ENCODE results near the gene KSR1. TPM values are rescaled to one million over a fixed set of nuclear protein-coding genes. Genes with fewer than 3 reads are reported as not detected.

KSR1 gene
- total and polyA plus RNA-seq, 4 donors = 23.0 to 71.1 (median 47.0) TPM

DNA sequence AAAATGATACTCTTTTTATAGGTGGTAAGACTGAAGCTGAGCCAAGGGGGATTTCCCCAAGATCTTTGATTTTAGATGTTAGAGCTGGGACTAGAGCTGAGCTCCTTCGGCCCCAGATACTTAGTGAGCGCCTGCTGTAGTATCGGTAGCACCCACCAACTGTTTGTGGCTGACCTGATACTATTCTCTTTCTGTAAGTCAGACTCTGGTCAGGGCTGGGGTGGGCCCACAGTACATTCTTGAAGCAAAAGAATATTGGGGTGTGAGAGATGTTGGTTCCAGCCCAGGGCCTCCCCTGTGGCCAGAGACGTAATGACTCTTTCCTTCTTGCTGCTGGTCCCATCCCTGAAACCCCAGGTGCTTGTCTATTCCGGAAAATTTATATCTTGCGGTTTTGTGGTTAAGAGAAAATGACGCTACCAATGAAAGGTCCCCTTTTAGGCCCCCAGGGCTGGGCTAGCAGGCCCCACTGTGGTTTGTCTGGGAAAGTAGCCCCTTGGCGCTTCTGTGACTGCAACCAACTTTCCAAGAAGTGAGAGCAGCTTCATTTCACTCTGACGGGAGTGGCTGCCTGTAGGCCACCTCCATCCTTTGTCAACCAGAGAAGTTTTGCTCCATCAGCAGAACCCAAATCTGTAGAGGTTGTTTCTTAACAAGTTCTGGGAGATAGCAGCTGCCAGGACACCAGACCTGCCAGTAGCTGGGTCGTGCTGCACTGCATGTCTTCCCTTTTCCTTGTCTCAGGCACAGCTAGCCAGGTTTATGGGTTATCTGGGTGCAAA, 88.3 kb downstream of the KSR1 start:
- Histone ChIP-seq H3K27ac (ENCODE audit: low read depth, low read length) (no peak overlapping the region), H3K27me3 (ENCODE audit: control insufficient read depth, insufficient read depth, low read length) (no peaks in the 10 kb centered on the region), H3K9me3 (ENCODE audit: control insufficient read depth, insufficient read depth, low read length) (no peaks in the 10 kb centered on the region), H3K36me3 (ENCODE audit: control insufficient read depth, insufficient read depth, low read length) (no peaks in the 10 kb centered on the region), H3K4me3 (ENCODE audit: low read depth, low read length) (no peak overlapping the region), H3K4me1 (ENCODE audit: control insufficient read depth, insufficient read depth, low read length) (peaks cover 33% of the 10 kb centered on the region)
- DNase-seq (ENCODE audit: low read depth in 4 of 6, low spot score in 6 of 6) = no peak
- 75% methylated on average over 4 of the region's 10 CpGs for WGBS (ENCODE audit: insufficient coverage)

DNA sequence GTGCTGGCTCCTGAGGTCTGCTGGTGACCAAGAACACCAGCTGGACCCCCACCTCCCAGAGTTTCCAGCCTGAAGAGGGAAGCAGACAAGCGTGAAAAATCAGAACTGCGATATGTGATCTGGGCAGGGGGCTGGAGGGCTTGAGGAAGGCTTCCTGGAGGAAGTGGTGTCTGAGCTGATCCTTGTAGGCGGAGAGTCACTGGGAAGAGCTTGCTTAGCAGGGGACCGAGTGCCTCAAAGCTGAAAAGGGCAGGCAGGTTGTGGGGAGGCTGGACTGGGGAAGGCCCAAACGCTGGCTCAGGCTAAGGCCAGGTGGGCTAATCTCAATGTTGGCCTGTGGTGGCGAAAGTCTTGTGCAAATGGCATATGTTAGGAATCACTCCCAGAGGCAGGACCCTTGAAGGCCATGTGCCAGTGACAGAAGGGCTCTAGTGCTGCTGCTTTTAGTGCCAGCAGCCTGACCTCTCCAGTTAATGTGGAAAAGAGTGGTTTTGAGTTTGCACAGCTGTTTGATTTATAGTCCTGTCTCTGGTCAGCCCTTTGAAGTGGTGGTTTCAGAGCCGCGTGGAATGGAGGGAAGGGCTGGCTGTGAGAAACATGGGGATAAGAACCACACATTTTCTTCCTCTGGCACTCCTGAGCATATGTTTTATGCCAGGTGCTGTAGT, 89.4 kb downstream of the KSR1 start:
- Histone ChIP-seq H3K9me3 (ENCODE audit: control insufficient read depth, insufficient read depth, low read length) (no peaks in the 10 kb centered on the region), H3K4me1 (ENCODE audit: control insufficient read depth, insufficient read depth, low read length) (peaks cover 35% of the 10 kb centered on the region), H3K4me3 (ENCODE audit: low read depth, low read length) (no peak overlapping the region), H3K27ac (ENCODE audit: low read depth, low read length) (no peak overlapping the region), H3K36me3 (ENCODE audit: control insufficient read depth, insufficient read depth, low read length) (peaks cover 5% of the 10 kb centered on the region), H3K27me3 (ENCODE audit: control insufficient read depth, insufficient read depth, low read length) (no peaks in the 10 kb centered on the region)
- WGBS (ENCODE audit: insufficient coverage) = 68% methylated on average over 6 of the region's 8 CpGs
- DNase-seq (ENCODE audit: low read depth in 4 of 6, low spot score in 6 of 6) = no peak

DNA sequence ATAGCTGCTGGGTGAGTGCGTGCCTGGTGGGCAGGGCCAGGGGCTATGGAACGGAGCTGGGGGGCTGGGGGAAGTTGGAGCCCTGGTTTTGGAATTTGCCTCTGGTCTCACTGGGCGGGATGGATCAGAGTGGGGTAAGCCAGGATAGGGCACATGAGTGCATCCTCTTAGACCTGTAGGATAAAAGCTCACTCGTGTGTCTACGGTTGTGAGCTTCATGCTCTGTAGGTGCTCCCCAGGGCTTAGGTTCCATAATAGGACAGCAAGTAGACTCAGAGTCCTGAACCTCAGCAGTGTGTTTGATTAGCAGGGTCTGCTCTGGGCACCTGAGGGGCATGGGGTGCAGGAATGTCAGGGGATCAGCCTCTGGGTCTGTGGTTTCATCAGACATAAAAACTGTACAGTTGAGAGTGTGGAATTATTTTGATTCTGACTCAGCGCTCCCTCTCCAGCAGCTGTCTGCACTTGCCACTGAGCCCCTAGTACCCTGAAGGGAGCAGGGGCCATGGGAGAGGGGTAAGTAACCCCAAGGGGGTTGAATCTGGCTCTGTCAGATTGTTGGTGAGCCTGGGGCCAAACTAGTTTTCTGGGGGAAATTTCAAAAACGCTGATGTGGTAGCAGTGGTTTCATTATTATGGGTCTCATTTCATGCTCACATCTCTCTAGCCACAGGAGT, 90.5 kb downstream of the KSR1 start:
- no peaks in the 10 kb centered on the region for H3K9me3 ChIP-seq (ENCODE audit: control insufficient read depth, insufficient read depth, low read length)
- H3K27me3 ChIP-seq (ENCODE audit: control insufficient read depth, insufficient read depth, low read length) = no peaks in the 10 kb centered on the region
- no peak overlapping the region for H3K4me3 ChIP-seq (ENCODE audit: low read depth, low read length)
- DNase-seq (ENCODE audit: low read depth in 4 of 6, low spot score in 6 of 6) = no peak
- H3K4me1 ChIP-seq (ENCODE audit: control insufficient read depth, insufficient read depth, low read length) = peaks cover 31% of the 10 kb centered on the region
- peaks cover 9% of the 10 kb centered on the region for H3K36me3 ChIP-seq (ENCODE audit: control insufficient read depth, insufficient read depth, low read length)
- no peak overlapping the region for H3K27ac ChIP-seq (ENCODE audit: low read depth, low read length)
- WGBS (ENCODE audit: insufficient coverage) = 86% methylated on average over 6 of the region's 7 CpGs

DNA sequence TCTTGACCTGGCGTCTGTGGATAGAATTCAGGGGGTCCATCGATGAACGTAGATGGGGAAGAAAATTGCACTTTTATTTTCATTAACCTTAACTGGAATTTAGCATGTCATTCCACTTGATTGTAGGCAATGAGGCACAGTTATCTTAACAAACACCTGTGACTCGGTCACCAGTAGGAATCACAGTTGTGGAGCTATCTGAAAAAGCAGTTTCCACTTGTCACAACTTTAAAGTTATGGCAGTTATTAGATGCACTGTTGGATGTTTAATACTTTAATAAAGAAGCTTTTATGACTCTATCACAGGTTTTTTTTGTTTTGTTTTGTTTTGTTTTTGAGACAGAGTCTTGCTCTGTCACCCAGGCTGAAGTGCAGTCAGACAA, 91.0 kb downstream of the KSR1 start:
- Histone ChIP-seq H3K9me3 (ENCODE audit: control insufficient read depth, insufficient read depth, low read length) (no peaks in the 10 kb centered on the region), H3K36me3 (ENCODE audit: control insufficient read depth, insufficient read depth, low read length) (peaks cover 15% of the 10 kb centered on the region), H3K4me3 (ENCODE audit: low read depth, low read length) (no peak overlapping the region), H3K27me3 (ENCODE audit: control insufficient read depth, insufficient read depth, low read length) (no peaks in the 10 kb centered on the region), H3K4me1 (ENCODE audit: control insufficient read depth, insufficient read depth, low read length) (peaks cover 31% of the 10 kb centered on the region), H3K27ac (ENCODE audit: low read depth, low read length) (no peak overlapping the region)
- DNase-seq (ENCODE audit: low read depth in 4 of 6, low spot score in 6 of 6) = no peak
- WGBS (ENCODE audit: insufficient coverage) = 100% methylated on average over 1 of the region's 4 CpGs

DNA sequence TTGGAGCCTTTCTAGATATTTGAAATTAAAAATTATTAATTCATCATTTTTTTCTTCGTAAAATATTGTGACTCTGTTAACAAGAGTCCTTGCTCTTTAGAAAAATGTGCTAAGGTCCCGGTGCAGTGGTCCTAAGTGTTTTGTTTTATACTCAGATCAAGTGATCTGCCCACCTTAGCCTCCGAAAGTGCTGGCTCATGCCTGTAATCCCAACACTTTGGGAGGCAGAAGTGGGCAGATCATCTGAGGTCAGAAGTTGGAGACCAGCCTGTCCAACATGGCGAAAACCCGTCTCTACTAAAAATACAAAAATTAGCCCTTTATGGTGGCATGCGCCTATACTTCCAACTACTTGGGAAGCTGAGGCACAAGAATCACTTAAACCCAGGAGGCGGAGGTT, 92.1 kb downstream of the KSR1 start:
- peaks cover 20% of the 10 kb centered on the region for H3K36me3 ChIP-seq (ENCODE audit: control insufficient read depth, insufficient read depth, low read length)
- no peak overlapping the region for H3K4me3 ChIP-seq (ENCODE audit: low read depth, low read length)
- no peaks in the 10 kb centered on the region for H3K27me3 ChIP-seq (ENCODE audit: control insufficient read depth, insufficient read depth, low read length)
- WGBS (ENCODE audit: insufficient coverage) = 100% methylated on average over 3 of the region's 7 CpGs
- no peak for DNase-seq (ENCODE audit: low read depth in 4 of 6, low spot score in 6 of 6)
- peaks cover 31% of the 10 kb centered on the region for H3K4me1 ChIP-seq (ENCODE audit: control insufficient read depth, insufficient read depth, low read length)
- no peak overlapping the region for H3K27ac ChIP-seq (ENCODE audit: low read depth, low read length)
- H3K9me3 ChIP-seq (ENCODE audit: control insufficient read depth, insufficient read depth, low read length) = no peaks in the 10 kb centered on the region

DNA sequence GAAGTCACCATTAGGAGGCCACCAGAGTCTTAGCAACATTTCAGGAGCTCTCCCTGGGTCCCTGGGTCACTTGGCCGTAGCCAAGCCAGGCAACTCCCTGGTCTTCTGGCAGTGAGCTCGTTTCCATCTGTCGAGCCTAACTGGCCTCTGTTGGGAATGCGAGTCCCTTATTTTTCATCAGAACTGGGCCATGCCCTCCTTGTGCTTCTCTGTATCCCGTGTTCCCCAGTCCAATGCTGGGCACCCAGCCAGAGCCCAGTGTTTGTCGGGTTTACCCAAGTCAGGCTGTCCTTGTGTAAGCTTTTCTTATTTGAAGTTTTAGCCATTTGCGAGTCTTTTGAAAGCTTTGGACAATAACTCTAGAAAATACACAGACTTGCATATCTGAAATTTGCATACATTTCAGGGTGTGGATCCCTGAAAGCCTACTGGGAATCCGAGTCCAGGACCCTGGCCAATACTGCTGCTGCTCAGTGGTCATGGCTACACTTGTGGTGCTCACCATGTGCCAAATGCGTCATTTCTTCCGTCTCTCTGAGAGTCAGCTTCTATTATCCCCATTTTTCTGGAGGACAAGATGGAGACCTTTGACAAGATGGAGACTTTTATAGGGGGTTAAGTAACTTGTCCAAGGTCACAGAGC, 93.1 kb downstream of the KSR1 start:
- Histone ChIP-seq H3K27ac (ENCODE audit: low read depth, low read length) (no peak overlapping the region), H3K9me3 (ENCODE audit: control insufficient read depth, insufficient read depth, low read length) (no peaks in the 10 kb centered on the region), H3K4me3 (ENCODE audit: low read depth, low read length) (no peak overlapping the region), H3K36me3 (ENCODE audit: control insufficient read depth, insufficient read depth, low read length) (peaks cover 22% of the 10 kb centered on the region), H3K27me3 (ENCODE audit: control insufficient read depth, insufficient read depth, low read length) (no peaks in the 10 kb centered on the region), H3K4me1 (ENCODE audit: control insufficient read depth, insufficient read depth, low read length) (peaks cover 34% of the 10 kb centered on the region)
- 64% methylated on average over 9 of the region's 10 CpGs for WGBS (ENCODE audit: insufficient coverage)
- peak in 2 of 6 donors; percentile 30 to 38 for DNase-seq (ENCODE audit: low read depth in 4 of 6, low spot score in 6 of 6)

DNA sequence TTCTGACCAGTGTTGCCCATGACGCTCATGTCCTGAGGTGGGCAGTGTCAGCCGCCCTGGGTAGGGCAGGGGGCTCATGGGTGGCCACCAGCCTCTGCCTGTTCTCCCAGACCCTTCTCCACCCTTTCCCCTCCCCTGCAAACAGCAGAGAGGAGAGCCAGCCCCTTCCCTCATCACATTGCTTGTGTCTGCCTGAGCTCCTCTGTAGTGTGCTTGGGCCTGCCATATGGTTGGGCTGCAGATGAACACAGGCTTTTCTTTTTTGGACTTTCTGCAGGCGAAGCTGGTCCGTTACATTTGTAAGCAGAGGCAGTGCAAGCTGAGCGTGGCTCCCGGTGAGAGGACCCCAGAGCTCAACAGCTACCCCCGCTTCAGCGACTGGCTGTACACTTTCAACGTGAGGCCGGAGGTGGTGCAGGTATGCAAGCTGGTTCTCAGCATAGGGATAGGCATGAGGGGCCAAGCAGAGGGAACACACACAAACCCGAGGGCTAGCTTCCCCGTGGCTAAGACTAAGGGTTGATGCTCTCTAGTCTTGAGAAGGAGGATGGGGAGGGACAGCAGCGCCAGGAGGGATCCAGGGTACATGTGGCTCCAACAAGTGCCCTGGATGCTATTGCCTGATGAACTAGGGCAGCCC, 94.2 kb downstream of the KSR1 start:
- Histone ChIP-seq H3K27me3 (ENCODE audit: control insufficient read depth, insufficient read depth, low read length) (no peaks in the 10 kb centered on the region), H3K4me3 (ENCODE audit: low read depth, low read length) (no peak overlapping the region), H3K27ac (ENCODE audit: low read depth, low read length) (no peak overlapping the region), H3K36me3 (ENCODE audit: control insufficient read depth, insufficient read depth, low read length) (peaks cover 22% of the 10 kb centered on the region), H3K4me1 (ENCODE audit: control insufficient read depth, insufficient read depth, low read length) (peaks cover 32% of the 10 kb centered on the region), H3K9me3 (ENCODE audit: control insufficient read depth, insufficient read depth, low read length) (no peaks in the 10 kb centered on the region)
- WGBS (ENCODE audit: insufficient coverage) = 74% methylated on average over 11 of the region's 13 CpGs
- peak in 1 of 6 donors; percentile 54 for DNase-seq (ENCODE audit: low read depth in 4 of 6, low spot score in 6 of 6)

DNA sequence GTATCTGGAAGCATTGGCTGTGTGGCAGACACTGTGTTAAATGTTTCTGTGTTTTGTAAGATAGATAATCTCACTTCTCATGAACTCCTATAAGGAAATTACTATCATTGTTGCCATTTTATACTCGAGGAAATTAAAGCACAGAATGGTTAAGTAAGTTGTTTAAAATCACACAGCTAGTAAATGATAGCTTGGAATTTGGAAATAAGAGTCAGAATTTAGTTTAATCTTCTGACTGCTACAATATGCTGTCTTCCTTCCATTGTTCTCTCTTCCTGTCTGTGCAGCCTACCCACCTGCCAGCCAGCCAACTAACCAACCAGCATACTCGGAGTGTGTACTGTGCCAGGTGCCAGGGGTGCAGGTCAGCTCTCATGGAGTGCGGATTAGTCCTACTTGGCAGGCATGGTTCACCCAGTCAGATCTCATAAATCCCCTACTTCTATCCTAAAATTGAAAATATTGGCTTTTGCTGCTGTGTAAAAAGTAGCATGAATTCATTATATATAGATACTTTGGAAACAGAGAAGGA, 94.8 kb downstream of the KSR1 start:
- no peak for DNase-seq (ENCODE audit: low read depth in 4 of 6, low spot score in 6 of 6)
- Histone ChIP-seq H3K27ac (ENCODE audit: low read depth, low read length) (no peak overlapping the region), H3K36me3 (ENCODE audit: control insufficient read depth, insufficient read depth, low read length) (peaks cover 22% of the 10 kb centered on the region), H3K9me3 (ENCODE audit: control insufficient read depth, insufficient read depth, low read length) (no peaks in the 10 kb centered on the region), H3K27me3 (ENCODE audit: control insufficient read depth, insufficient read depth, low read length) (no peaks in the 10 kb centered on the region), H3K4me3 (ENCODE audit: low read depth, low read length) (no peak overlapping the region), H3K4me1 (ENCODE audit: control insufficient read depth, insufficient read depth, low read length) (peaks cover 28% of the 10 kb centered on the region)
- WGBS (ENCODE audit: insufficient coverage) = 67% methylated on average over 1 of the region's 3 CpGs

DNA sequence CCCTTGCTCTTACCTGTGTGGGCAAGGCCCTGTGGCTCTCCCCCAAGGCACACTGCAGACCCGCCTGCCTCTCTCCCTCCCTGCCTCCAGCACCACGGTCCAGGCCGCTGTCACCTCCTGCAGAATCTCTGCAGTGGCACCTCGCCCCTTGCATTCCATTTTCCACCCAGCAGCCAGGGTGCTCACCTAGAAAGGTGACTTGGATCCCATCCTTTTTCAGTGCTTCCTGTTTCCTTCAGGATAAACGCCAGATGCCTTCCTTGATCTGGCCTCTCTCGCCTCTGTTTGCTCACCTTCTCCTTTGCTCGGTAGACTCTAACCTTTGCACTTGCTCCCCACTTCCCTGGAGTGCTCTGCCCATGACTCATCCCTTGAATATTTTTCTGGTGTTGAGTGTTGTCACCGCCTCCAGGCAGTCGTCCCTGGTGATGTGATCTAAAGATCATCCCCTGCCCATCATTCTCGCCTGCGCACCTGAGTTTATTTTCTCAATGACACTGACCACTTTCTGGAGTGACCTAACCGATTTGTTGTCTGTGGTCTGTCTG, 95.5 kb downstream of the KSR1 start:
- WGBS (ENCODE audit: insufficient coverage) = 93% methylated on average over 10 of the region's 12 CpGs
- H3K4me1 ChIP-seq (ENCODE audit: control insufficient read depth, insufficient read depth, low read length) = peaks cover 25% of the 10 kb centered on the region
- DNase-seq (ENCODE audit: low read depth in 4 of 6, low spot score in 6 of 6) = no peak
- H3K36me3 ChIP-seq (ENCODE audit: control insufficient read depth, insufficient read depth, low read length) = peaks cover 22% of the 10 kb centered on the region
- no peak overlapping the region for H3K4me3 ChIP-seq (ENCODE audit: low read depth, low read length)
- no peak overlapping the region for H3K27ac ChIP-seq (ENCODE audit: low read depth, low read length)
- no peaks in the 10 kb centered on the region for H3K9me3 ChIP-seq (ENCODE audit: control insufficient read depth, insufficient read depth, low read length)
- H3K27me3 ChIP-seq (ENCODE audit: control insufficient read depth, insufficient read depth, low read length) = no peaks in the 10 kb centered on the region
